GM12801 (cell line): ENCODE data around the gene ANAPC2.

ENCODE experiments used
- CTCF ChIP-seq: IDR thresholded peaks from one replicate; pipeline ENCODE4 v1.5.1; 2011; ENCODE audit warnings: control low read depth; ENCODE audit not compliant: insufficient read length; ENCODE audit errors: extremely low read depth

Gene ANAPC2

GRCh38 chr9:137178201-137178938 lies 10.0 kb downstream of the ANAPC2 start:
- no peak for TF ChIP-seq CTCF

DNA sequence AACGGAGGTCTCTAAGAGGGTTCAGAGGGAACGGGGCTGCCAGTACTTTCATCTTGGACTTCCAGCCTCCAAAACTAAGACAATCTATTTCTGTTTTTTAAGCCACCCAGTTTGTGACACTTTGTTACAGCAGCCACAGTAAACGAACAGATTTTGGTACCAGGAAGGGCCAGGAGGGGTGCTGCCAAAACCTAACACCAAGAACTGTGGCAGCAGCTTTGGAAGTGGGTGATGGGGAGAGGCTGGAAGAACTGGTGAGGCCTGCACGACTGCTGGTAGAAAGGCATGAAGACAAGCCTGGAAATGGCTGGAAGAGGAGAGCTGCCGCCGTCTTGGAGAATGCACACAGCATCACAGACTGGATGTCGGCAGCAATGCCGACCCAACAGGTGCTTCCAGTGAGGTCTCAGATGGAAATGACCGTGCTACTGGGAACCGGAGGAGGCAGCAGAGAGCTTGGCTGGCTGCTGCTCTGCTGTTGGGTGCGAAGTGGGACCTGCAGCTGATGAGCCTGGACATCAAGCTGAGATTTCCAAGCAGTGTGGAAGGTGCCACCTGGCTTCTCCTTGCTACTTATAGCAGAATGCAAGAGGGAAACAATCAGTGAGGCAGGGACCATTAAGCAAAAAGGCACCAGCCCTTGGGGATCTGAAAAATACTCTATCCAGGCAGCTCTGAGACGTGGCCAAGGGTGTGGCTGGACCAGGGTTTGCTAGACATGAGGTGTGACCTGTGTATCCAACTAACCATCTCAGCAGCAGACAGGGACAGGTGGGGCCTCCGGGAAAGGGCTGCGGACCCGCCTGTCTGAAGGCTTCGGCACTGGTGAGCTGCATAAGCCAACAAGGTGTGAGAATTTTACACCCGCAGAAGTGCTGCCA lies 11.8 kb downstream of the ANAPC2 start:
- TF ChIP-seq CTCF: no peak

- no peak for TF ChIP-seq CTCF
Measured at GRCh38 chr9:137175345-137175961, 12.9 kb downstream of the ANAPC2 start.

GRCh38 chr9:137174722-137175293 lies 13.6 kb downstream of the ANAPC2 start:
- TF ChIP-seq CTCF: no peak

DNA sequence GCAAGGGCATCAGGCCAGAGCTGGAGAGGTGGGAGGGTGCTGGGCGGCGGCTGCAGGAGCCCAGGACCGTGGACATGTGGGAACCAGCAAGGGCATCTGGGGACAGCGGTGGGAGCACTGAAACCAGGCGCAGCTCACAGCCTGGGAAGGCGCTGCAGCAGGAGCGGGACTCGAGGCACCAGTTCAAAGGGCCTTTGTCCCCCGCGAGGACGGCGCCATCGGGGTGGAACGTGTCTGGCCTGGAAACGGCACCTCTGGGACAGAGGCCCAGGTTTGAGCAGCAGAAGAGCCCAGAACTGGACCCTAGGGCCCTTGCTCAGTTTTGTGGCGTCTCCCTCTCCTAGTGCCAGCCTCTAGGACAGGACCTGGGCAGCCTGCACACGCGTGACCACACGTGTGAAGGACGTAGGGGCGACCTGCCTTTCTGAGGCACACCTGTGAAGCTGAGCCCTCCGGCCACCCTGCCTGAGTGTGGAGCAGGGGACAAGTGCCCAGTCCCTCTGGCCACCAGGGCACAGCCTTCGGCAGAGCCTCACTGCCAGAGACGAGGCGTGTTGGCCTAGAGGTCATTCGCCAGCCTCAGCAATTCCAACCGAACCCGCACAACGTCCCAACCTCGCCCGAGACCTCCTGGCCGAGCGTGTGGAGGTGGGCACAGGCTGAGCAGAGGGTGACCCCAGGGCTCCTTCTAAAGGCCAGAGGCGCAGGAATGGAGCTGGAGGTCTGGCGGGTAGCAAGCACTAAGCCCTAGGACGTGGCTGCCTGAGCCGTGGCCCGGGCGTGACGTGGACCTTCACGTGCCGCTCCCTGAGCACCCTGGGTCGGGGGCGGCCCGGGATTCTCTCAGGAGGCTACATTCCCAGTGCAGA lies 14.3 kb downstream of the ANAPC2 start:
- no peak for TF ChIP-seq CTCF

- no peak for TF ChIP-seq CTCF
Measured at GRCh38 chr9:137172901-137173795, 15.2 kb downstream of the ANAPC2 start.
